ENCODE results near the gene EFHC1.

GRCh38 chr6:52388790-52389189 lies 31.4 kb upstream of the EFHC1 start:
- TF ChIP-seq REST (IDR thresholded peaks at IDR 0.05; ENCODE audit: borderline replicate concordance in 1 of 2, low read depth in 1 of 2, low read length in 2 of 2) (no peak), TFE3 (CRISPR knock-in tag; IDR thresholded peaks at IDR 0.05) (no peak), ZBTB2 (CRISPR knock-in tag; IDR thresholded peaks at IDR 0.05; ENCODE audit: low read depth) (no peak), ZNF737 (CRISPR knock-in tag; IDR thresholded peaks at IDR 0.05; ENCODE audit: borderline replicate concordance) (no peak), MAFK (conservative IDR thresholded peaks at IDR 0.05 in 1 of 2, IDR thresholded peaks at IDR 0.05 in 1 of 2; ENCODE audit: low read length in 2 of 2) (no peak)
